ENCODE results near the gene ALKBH3. TPM values are rescaled to one million over a fixed set of nuclear protein-coding genes. Genes with fewer than 3 reads are reported as not detected.

ALKBH3 gene
- polyA plus RNA-seq, 2 of the 4 experiments (the other 2 are of a cell fraction), result 22.9 to 50.2 TPM

DNA sequence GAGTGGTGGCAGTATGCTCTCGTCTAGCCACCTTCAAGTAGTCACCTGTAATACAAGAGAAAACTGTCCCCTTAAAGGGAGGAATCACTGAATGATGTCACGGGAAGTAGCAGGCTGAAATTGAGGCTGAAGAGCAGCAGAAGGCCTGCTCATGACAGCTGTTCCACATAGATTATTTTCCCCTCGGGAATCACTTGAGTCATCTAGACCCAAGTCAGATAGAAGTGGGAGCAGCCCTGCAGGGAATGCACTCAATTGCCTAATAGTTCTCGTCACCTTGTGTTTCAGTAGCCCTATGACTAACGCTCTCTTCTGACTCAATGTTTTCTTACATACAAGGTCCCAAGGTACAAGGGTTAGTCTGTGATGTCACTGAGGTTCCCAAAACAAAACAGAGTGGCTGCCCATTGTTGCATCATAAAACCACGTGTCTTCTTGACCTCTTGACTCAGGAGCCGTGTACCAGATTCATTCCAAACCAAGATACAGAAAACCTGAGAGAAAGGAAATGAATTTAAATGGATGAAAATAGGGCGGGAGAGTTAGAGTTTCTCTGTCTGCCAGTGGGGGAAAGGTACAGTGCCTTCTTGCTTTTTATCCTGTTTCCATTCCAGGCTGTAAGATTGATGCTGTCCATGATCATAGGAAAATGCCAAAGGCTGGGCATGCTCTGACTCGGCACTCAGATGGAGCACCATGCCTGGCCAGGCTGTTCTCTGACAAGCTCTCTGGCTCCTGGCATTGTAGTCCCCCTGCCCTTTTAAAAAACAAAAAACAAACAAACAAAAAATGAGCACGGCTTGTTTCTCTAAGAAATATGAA lies 40.2 kb downstream of the ALKBH3 start (continued):
- TF ChIP-seq, protein P1, sequence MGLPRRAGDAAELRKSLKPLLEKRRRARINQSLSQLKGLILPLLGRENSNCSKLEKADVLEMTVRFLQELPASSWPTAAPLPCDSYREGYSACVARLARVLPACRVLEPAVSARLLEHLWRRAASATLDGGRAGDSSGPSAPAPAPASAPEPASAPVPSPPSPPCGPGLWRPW (IDR thresholded peaks at IDR 0.05), result peak; percentile 81
- TF ChIP-seq ZNF302 (CRISPR knock-in tag; IDR thresholded peaks at IDR 0.05) (no peak), HOXB13 (CRISPR knock-in tag; IDR thresholded peaks at IDR 0.05; ENCODE audit: low read depth) (no peak), NPAS2 (CRISPR knock-in tag; IDR thresholded peaks at IDR 0.05; ENCODE audit: borderline replicate concordance) (no peak), RCOR1 (IDR thresholded peaks at IDR 0.05; ENCODE audit: low read depth, low read length) (no peak), BHLHE40 (IDR thresholded peaks at IDR 0.05; ENCODE audit: low read depth, low read length) (no peak), MAFK (IDR thresholded peaks at IDR 0.05; ENCODE audit: partially characterized antibody) (peak; percentile 58), EHMT2 (IDR thresholded peaks at IDR 0.05; ENCODE audit: low read depth) (no peak)
- TF ChIP-seq, protein P2, sequence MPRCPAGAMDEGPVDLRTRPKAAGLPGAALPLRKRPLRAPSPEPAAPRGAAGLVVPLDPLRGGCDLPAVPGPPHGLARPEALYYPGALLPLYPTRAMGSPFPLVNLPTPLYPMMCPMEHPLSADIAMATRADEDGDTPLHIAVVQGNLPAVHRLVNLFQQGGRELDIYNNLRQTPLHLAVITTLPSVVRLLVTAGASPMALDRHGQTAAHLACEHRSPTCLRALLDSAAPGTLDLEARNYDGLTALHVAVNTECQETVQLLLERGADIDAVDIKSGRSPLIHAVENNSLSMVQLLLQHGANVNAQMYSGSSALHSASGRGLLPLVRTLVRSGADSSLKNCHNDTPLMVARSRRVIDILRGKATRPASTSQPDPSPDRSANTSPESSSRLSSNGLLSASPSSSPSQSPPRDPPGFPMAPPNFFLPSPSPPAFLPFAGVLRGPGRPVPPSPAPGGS (IDR thresholded peaks at IDR 0.05), result peak; percentile 90; the same call in 2 of the 3 replicates
- TF ChIP-seq, protein P3, sequence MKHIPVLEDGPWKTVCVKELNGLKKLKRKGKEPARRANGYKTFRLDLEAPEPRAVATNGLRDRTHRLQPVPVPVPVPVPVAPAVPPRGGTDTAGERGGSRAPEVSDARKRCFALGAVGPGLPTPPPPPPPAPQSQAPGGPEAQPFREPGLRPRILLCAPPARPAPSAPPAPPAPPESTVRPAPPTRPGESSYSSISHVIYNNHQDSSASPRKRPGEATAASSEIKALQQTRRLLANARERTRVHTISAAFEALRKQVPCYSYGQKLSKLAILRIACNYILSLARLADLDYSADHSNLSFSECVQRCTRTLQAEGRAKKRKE (CRISPR knock-in tag; IDR thresholded peaks at IDR 0.05; ENCODE audit: low read depth), result no peak
- TF ChIP-seq, protein P4, sequence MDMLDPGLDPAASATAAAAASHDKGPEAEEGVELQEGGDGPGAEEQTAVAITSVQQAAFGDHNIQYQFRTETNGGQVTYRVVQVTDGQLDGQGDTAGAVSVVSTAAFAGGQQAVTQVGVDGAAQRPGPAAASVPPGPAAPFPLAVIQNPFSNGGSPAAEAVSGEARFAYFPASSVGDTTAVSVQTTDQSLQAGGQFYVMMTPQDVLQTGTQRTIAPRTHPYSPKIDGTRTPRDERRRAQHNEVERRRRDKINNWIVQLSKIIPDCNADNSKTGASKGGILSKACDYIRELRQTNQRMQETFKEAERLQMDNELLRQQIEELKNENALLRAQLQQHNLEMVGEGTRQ (IDR thresholded peaks at IDR 0.05), result peak; percentile 53
- TF ChIP-seq, protein P5, sequence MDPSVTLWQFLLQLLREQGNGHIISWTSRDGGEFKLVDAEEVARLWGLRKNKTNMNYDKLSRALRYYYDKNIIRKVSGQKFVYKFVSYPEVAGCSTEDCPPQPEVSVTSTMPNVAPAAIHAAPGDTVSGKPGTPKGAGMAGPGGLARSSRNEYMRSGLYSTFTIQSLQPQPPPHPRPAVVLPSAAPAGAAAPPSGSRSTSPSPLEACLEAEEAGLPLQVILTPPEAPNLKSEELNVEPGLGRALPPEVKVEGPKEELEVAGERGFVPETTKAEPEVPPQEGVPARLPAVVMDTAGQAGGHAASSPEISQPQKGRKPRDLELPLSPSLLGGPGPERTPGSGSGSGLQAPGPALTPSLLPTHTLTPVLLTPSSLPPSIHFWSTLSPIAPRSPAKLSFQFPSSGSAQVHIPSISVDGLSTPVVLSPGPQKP (IDR thresholded peaks at IDR 0.05; ENCODE audit: low read depth, low read length), result no peak
- TF ChIP-seq, protein P6, sequence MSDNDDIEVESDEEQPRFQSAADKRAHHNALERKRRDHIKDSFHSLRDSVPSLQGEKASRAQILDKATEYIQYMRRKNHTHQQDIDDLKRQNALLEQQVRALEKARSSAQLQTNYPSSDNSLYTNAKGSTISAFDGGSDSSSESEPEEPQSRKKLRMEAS (IDR thresholded peaks at IDR 0.05), result peak; percentile 91

DNA sequence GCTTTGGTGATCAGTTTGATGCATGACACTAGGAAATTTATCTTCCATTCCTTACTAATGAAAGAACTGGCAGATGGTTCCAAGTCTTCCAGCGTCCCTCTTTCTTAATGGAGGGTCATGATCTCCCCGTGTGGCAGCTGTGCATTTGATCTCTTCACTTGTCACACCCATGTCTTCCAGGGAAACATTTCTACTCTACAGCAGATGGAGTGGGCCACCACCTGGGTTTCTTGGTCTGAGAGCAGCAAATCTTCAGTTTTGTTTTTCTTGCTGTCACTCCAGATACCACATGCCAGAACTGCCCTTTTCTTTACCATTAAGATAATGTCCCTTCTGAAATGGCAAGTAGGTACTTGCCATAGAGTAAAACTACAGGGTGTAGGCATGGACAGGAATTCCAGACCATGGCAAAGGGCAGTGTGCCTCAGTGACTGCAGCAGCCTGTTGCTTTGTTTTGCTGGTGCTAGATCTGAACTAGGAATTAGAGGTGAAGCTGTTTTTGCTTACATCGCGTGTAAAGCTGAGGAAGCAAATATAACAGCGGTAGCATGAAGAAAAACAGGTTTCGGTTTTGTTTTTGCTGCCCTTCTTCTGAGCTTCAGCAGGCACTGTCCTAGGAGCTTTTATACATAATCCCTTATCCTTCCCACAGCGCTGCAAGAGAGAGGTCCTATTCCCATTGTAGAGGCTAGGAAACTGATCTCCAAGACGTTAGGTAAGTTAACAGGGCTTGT lies 41.1 kb downstream of the ALKBH3 start:
- ChIA-PET POLR2A (interaction anchor here (1.0 kb wide), 1 partner anchor 91 kb away, joined by 3 read pairs; no protein-coding TSS in a partner anchor), CTCF (interaction anchor here (1.5 to 14.2 kb wide), 4 partner anchors 24 to 91 kb away, joined by 3 to 129 read pairs (median 42); partner anchors contain the start of gene C11orf96)
- peak overlapping the region; percentile 67 to 79 for H3K27ac ChIP-seq
- H3K9me3 ChIP-seq, result no peaks in the 10 kb centered on the region
- H3K4me1 ChIP-seq, result peaks cover 25% of the 10 kb centered on the region
- no peak overlapping the region for H3K4me3 ChIP-seq
- ATAC-seq, result no peak
- no peak for FAIRE-seq
- 95% methylated on average over 8 of the region's 8 CpGs for WGBS (ENCODE audit: missing lambda C conversion rate)
- H3K4me2 ChIP-seq, result peak overlapping the region; percentile 60
- DNase-seq (ENCODE audit: low read depth in 1 of 2, low spot score in 1 of 2), result no peak
- no peak for TF ChIP-seq RAD21 (conservative IDR thresholded peaks at IDR 0.05 in 1 of 2, IDR thresholded peaks at IDR 0.05 in 1 of 2)
- TF ChIP-seq EHF (CRISPR knock-in tag; IDR thresholded peaks at IDR 0.05), result no peak

DNA sequence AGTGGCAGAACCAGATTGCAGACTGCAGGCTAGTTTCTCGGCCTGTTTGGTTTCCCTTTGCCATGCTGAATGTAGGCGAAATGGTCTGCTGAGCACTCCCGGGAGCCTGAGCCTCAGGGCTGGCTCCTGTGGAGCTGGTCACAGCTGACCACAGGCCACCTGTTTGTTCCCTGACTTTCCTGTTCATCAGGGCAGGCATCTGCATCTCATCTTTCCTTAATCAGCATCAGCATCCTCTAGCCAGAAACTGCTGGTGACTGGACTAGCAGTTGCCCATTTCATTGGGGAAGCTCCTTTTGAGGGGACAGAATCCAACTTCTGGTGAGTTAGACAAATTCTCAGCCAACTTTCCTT lies 41.6 kb downstream of the ALKBH3 start:
- CTCF ChIA-PET, result interaction anchor here (1.5 to 14.2 kb wide), 4 partner anchors 23 to 91 kb away, joined by 3 to 129 read pairs (median 42); partner anchors contain the start of gene C11orf96
- POLR2A ChIA-PET, result interaction anchor here (1.0 kb wide), 1 partner anchor 92 kb away, joined by 3 read pairs; no protein-coding TSS in a partner anchor
- DNase-seq (ENCODE audit: low read depth in 1 of 2, low spot score in 1 of 2) (no peak), ATAC-seq (no peak), FAIRE-seq (no peak)
- H3K4me1 ChIP-seq, result peaks cover 25% of the 10 kb centered on the region
- TF ChIP-seq KDM1A (IDR thresholded peaks at IDR 0.05; ENCODE audit: low read depth), result no peak
- no peak overlapping the region for H3K4me3 ChIP-seq
- WGBS (ENCODE audit: missing lambda C conversion rate), result 81% methylated on average over 3 of the region's 3 CpGs
- no peak overlapping the region for H3K4me2 ChIP-seq
- H3K27ac ChIP-seq, result no peak overlapping the region; a peak in 1 of 6 replicates
- no peaks in the 10 kb centered on the region for H3K9me3 ChIP-seq

Measured in A549 (cell line).